ENCODE results near the gene ZIC5.

- TF ChIP-seq CTCF (IDR thresholded peaks at IDR 0.05) (no peak), POLR2A (IDR thresholded peaks at IDR 0.05) (no peak)
Observed at GRCh38 chr13:99969453-99969918, 2.1 kb downstream of the ZIC5 start.
